SHP77 treated with DMSO at 0.1 percent for 48 hours (cell line): ENCODE measurements around the gene NCMAP.
A peak's percentile ranks its signal among the peaks of the same experiment; 100 is the strongest.

Experiments used
- DNase-seq: peaks from one replicate; lab custom pipeline; 2025; lab: John Stamatoyannopoulos, UW

Gene NCMAP

DNA sequence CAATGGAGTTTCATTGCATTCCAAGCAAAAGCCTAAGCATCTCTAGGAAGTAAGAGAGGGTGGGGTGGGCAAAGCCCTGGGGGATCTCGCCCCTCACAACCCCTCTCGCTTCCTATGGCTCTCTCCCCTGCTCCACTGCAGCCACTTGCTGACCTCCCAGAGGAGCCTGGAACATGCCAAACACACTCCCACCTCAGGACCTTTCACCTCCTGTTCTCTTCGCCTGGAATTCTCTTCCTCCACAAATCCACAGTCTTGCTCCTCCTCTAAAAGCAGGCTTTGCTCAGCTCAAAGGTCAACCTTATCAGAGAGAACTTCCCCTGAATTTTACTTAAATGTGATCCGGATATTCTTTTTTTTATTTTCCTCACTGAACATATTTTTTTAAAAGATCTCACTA lies 66.3 kb downstream of the NCMAP start:
- no peak for DNase-seq

DNA sequence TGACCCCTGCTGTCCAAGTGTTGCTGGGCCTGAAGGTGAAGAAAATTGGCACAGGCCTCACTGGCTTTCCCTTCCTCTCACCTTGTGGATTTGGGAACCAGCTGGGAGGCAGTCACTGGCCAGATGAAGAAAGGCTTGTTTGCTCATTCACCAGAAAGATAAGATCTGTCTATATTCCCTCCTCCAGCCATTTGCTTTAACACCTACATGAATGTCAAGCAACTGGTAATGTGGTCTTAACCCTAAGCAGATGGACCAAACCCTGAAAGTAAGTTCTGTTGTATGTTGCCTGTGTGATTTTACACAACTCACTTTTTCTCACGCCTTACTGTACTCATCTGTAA lies 76.9 kb downstream of the NCMAP start:
- DNase-seq: no peak

DNA sequence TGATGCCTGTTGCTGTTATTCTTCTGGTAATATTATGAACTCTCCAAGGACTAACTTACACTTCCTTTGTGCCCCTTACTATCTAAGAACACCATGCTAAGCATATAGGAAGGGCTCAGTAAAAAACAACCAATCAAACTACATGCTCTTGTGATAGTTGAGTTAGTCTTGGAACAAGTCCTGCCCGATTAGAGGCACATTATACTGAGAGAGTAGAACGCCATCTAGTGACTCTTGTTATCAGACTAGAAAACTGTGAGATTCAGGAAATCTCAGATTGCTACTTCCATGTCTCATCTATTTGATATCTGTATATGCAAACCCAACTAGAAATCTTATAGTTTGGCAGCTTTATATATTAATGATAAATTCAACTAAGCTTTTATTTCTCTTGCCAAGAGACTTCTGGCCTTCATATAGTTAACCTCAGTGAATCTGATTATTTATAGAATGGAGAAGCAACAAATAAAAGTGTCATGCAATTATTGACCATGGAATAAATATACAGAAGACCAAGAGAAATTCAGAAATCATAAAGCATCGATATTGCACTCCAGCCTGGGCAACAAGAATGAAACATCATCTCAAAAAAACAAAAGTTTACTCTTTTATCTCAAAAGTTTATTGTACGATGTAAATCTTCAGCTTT lies 79.4 kb downstream of the NCMAP start:
- DNase-seq: peak; percentile 67

DNA sequence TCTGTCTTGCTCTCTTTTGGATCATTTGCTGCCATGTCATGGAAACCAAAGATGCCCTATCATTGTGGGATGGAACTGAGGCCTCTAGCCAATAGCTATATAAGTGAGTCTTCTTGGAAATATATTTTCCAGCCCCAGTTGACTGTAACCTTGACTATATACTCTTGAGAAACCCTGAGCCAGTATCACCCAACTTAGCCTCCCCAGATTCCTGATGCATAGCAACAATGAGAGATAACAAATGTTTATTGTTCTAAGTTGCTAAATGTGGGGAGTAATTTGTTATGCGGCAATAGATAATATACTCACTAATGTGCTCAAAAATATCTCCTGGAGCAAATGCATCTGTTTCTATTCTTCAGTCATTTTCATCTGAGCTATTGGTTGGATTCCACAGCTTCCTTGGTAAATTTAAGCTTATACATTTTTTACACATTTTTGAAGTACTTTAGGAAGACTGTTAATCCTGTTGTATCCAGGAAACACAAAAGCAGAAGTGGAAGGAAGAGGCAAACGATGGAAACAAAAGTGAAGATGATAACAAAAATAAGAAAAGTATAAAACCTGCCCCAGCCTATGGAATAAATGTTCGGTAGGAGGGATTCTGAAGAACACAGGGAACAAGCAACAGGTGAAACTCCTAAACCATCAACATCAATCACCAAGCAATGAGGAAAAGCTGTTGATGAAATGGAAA lies 80.9 kb downstream of the NCMAP start:
- no peak for DNase-seq

DNA sequence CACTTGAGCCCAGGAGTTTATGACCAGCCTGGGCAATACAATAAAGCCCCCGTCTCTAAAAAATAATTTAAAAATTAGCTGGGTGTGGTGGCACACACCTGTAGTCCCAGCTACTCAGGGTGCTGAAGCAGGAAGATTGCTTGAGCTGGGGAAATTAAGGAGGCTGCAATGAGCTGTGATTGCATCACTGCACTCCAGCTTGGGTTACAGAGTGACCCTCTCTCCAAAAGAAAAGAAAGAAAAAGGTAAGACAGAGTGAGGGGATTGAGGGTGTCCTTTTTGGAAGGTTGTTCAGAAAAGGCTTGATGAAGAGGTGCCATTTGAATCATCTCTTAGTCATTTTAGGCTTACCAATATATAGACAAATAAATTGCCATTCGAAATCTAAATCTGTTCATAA lies 83.2 kb downstream of the NCMAP start:
- DNase-seq: no peak

DNA sequence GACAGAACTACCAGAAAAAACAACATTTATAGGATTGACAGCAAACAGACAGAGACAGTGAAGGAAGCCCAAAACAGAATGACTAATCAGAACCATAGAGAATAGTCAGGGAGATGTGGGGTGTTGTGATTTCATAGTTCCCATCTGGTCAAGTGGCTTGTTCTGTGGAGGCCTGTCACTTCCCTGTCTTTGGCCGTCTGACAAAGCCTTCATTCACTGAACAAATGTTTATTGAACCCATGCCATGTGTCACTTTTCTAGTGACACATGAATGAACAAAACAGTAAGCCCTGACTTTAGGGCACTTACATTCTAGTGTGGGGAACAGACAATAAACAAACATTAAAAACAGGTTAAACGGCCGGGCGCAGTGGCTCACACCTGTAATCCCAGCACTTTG lies 84.0 kb downstream of the NCMAP start:
- no peak for DNase-seq

DNA sequence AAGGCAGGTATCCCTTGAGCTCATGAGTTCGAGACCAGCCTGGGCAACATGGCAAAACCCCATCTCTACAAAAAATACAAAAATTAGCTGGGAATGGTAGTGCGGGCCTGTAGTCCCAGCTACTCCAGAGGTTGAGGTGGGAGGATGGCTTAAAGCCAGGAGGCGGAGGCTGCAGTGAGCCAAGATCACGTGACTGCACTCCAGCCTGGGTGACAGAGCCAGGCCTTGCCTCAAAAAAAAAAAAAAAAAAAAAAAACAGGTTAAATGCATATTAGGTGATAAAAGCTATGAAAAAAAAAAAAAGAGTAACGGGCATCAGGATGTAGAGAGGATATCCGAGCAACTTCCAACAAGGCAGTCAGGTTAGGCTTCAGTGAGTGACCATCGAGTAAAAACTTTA lies 84.4 kb downstream of the NCMAP start:
- no peak for DNase-seq

DNA sequence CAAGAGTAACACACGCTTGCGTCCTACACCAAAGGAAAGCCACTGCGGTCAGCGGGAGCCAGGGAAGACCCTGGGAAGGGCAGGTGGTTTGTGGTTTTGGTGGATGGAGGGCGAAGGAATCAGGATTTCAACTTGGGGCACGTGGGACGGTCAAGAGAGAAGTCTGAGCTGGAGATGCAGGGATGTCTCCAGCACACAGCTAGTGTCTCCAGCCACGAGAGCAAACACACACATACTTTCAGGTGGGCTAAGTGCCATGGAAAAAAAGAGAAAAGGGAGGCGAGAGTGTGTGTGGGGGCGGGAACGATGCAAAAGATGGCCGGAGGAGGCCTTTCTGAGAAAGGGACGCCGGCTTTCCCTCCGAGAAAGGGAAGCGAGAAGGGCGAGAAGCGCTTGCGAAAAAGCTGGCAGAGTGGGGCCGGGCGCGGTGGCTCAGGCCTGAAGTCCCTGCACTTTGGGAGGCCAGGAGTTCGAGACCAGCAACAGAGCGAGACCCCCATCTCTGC lies 85.8 kb downstream of the NCMAP start:
- no peak for DNase-seq

DNA sequence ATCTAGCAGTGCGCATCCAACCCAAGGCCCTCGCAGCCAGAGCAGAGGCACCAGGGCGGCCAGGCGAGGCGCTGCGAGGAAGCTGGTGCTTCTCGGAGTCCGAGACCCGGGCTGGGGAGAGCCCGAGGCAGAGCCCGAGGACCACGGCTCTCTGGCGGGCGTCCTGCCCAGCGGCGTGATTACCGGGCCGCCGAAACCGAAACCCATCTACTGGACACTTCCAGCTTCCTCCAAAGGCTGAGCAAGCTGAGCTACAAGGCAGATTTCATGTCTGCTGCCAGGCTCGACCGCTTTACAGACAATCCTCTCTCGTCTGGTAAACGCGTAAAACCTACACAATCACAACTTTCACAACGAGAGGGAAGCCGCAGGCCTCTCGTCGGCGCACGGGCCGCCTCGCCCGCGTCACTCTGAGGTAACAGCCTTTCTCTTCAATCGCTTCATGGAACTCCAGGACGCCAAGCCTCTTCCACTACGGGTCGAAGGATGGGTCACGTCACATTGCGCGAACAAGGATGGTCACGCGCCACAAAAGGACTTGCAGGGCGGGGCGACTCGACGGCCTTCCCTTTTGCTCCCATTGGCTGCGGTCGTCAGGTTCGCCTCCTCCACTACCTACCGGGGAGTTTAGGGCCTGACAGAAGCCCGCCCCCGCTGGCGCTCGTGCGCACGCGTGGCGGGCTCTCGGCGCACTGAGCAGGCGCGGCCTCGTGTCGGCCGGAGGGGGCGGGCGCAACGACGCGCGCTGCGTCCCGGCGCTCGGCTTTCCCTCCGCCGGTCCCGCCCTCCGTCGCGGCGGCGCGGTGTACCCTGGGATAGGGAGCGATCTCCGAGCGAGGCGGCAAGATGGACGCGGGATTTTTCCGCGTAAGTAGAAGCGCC lies 86.8 kb downstream of the NCMAP start, which contains the start of gene SRRM1:
Gene SRRM1, plus strand, starts transcription at position 822 of the 882 bp plus-strand sequence. Its CDS starts 25 bp downstream, at position 847.
- peak; percentile 98 for DNase-seq

DNA sequence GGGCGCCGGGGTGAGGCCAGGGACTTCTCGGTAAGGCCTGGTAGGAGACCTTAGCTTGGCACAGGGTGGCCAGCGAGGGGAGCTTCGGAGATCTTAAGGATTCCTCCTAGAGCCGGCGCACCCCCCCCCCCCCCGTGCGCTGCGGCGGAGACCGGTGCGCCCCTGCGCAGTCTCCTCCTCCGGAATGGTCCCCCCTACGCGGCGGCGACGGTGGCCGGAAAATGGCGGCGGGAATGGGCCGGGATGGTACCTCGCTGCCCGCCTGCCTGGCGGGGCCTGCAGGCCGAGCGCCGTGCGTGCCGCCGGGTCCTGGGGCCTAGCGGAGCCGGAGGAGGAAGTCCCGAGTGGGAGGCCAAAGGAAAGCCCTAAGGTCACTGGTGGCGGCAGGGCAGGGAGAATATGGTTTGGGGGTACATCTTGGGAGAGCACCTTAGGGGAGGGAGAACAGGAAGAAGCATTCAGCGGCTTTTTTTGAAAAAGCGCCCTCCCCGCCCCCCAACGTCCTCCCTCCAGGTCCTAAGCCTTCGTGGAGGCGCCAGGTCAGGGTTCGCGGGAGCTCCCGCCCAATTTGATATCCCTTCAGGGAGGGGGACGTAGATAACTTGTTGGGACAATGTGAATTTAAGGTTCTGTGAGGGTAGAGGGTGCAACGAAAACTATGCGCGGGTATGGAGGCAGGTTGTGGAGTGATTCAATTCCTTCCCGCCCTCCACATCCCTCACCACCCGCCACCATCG lies 87.6 kb downstream of the NCMAP start:
- DNase-seq: no peak

DNA sequence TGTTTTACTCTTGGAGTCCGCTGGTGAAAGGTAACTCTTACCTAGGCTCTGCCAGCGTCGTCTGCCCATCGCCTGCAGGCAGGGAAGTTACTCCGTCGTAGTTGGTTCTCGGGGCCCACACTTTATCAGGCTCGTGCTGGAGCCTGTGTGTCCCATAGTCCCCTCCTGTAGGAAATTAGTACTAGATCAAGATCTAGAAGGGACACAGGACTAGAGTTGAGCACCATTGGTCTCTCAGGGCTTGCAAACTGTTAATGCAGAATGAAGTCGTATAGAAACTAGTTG lies 88.2 kb downstream of the NCMAP start:
- no peak for DNase-seq

DNA sequence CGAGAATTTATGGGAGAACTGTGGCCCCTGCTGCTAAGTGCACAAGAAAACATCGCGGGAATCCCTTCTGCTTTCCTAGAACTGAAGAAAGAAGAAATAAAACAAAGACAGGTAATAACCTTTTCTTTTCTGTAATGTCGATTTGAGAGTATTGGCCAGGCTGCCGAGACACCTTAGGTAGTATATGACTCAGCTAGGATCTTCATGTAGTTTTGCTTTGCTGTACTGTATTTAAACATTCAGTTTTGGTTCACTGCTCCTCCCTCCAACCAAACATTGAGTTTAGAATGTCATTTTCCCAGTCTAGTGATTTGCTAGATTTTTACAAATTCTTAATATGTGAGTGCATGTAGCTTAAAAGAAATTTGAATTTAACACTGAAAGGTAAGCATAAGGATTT lies 93.0 kb downstream of the NCMAP start:
- DNase-seq: no peak

DNA sequence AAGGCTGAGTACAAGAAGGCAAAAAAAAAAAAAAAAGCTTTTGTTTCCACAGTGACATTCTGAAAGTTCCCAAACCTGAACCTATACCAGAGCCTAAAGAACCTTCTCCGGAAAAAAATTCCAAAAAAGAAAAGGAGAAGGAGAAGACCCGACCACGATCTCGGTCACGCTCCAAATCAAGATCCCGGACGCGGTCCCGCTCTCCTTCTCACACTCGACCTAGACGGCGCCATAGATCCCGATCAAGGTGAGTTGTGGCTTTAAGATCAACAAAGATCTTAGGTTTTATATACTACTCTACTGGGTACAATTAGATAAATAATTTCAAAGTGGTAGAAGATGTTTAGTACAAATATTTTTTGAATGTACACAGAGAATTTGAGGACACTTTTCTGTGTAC lies 96.5 kb downstream of the NCMAP start:
- DNase-seq: no peak

DNA sequence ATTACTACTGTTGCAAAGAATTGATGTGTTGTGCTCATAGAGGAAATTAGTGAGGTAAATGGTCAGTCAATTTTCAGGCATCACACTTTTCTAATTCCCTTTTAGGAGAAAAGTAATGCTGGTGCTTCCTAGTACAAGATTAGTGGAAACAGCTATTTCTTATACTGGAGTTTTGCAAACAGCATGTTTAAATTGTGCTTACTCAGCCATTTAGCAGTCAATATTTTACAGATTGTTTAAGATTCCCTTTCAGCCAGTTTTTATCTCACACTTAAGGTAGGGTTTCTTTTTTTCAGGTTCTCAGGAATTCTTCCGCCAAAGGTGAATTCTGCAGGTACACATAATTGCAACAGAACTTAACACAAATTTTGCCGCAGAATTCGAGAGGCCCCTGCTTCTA lies 98.1 kb downstream of the NCMAP start:
- DNase-seq: no peak

DNA sequence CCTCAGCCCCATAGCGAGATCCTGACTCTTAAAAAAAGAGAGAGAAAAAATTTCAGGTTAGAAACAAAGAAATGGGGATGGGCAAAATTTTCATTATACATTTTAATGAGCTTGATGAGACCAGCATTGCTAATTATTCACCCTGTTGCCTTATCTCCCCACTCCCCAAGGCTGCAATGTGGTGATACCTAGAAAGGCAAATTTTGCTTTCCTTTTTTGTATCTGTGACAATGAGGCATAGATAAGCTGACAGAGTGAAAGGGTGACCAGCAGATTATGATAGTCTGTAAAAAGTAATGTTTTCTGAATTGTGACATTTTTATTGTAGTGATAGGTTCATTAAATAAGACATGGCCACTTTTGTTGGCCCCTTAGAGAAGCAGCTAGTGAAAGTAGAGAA lies 100.2 kb downstream of the NCMAP start:
- no peak for DNase-seq

DNA sequence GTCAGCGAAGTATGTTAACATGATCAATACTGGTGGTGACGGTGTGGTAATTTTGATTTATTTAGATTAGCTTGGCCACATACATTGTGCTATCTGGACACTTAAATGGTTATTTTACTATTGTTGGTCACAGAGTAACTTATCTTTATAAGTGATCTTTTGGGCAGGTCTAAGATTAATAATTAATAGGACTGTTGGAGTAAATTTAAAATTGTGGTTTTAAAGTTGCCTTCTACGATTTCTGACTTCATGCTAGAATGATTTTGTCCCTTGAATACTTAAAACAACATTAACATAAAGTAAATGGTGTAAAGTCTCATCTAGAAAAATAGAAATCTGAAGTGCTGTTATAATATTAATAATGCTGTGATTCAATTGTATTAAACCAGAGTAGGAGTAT lies 101.9 kb downstream of the NCMAP start:
- no peak for DNase-seq
